HepG2 (cell line): ENCODE data around the gene LHFPL2. TPM values are rescaled to one million over a fixed set of nuclear protein-coding genes. Genes with fewer than 3 reads are reported as not detected.

Experiments
- ATAC-seq: fragments of 200-7000 bp; cut with Tn5 transposase; 3 replicates; pipeline ENCODE4 v1.9.1; 2020; ENCODE audit warnings: mild to moderate bottlenecking, moderate library complexity
- BruUV-seq: library from RNA; stranded (reverse); fragments of 400-500 nt; replicated peaks from 2 replicates; lab custom pipeline; 2021; lab: Mats Ljungman, UMichigan
- CTCF ChIA-PET: fragments of 300-600 bp; formaldehyde crosslinking; extraction: SDS; loops from one replicate; lab custom pipeline; 2021; ENCODE audit warnings: low total read pairs, inconsistent platforms, low intra/inter-chr PET ratio; lab: Yijun Ruan, JAX
- POLR2A ChIA-PET: fragments of 350-600 bp; sonication (Branson Sonifier 250); formaldehyde crosslinking; loops from one replicate; lab custom pipeline; 2020; ENCODE audit warnings: antibody characterized with exemption, inconsistent platforms; lab: Yijun Ruan, JAX
- DNase-seq: peaks from one replicate; pipeline ENCODE4 v3.0.0-alpha.2; 2015; ENCODE audit warnings: low spot score
- FAIRE-seq: peaks from 3 replicates; lab custom pipeline; 2011; peaks lifted over from hg19 to GRCh38; lab: Jason Lieb, UNC
- H2AFZ ChIP-seq: one replicate; pipeline ENCODE4 v1.6.1; 2011; ENCODE audit warnings: low read length, inconsistent platforms
- H3K27ac ChIP-seq: fragments of 300-600 bp; 3 replicates; pipeline ENCODE4 v1.8.0; 2011; ENCODE audit warnings: mixed run types, mild to moderate bottlenecking, mixed read lengths, low read length, inconsistent platforms; ENCODE audit not compliant: insufficient read depth; ENCODE audit errors: extremely low read length
- H3K27me3 ChIP-seq, 2 experiments: fragments of 200-600 bp in 1 of 2; 2 replicates in 1 of 2; 3 replicates in 1 of 2; pipeline versions ENCODE4 v1.6.0 to v1.8.0; 2011; ENCODE audit warnings: low read length in 2 of 2, mild to moderate bottlenecking in 2 of 2, moderate library complexity in 2 of 2, inconsistent platforms in 1 of 2; ENCODE audit not compliant: insufficient read depth in 2 of 2, control insufficient read depth in 1 of 2
- H3K36me3 ChIP-seq, 2 experiments: fragments of 200-600 bp in 1 of 2; replicated peaks in 1 of 2; 2 replicates in 1 of 2; 3 replicates in 1 of 2; pipeline versions ENCODE4 v1.5.1 to v1.8.0; 2011; ENCODE audit warnings: low read length in 2 of 2, inconsistent platforms in 1 of 2; ENCODE audit not compliant: insufficient read depth in 2 of 2, control insufficient read depth in 1 of 2
- H3K4me1 ChIP-seq: 2 replicates; pipeline ENCODE4 v1.5.1; 2012; ENCODE audit warnings: low read length, inconsistent platforms; ENCODE audit not compliant: insufficient read depth
- H3K4me2 ChIP-seq: 2 replicates; pipeline ENCODE4 v1.6.0; 2011; ENCODE audit warnings: low read depth, low read length, inconsistent platforms
- H3K4me3 ChIP-seq, 3 experiments: fragments of 200-600 bp in 1 of 3; sonication (generic), shearing (Covaris generic) in 1 of 3; replicated peaks in 1 of 3; 2 replicates each; pipeline ENCODE4 v1.5.1; 2011 to 2016; ENCODE audit warnings: low read length in 3 of 3, inconsistent platforms in 2 of 3, low read depth in 2 of 3, mild to moderate bottlenecking in 2 of 3, control low read depth in 1 of 3, mixed read lengths in 1 of 3; ENCODE audit not compliant: insufficient read depth in 1 of 3
- H3K79me2 ChIP-seq: one replicate; pipeline ENCODE4 v1.6.1; 2011; ENCODE audit warnings: low read length, inconsistent platforms; ENCODE audit not compliant: insufficient read depth
- H3K9ac ChIP-seq: 2 replicates; pipeline ENCODE4 v1.6.0; 2011; ENCODE audit warnings: mild to moderate bottlenecking, low read depth, low read length, inconsistent platforms; ENCODE audit not compliant: insufficient read depth
- H3K9me3 ChIP-seq: 2 replicates; pipeline ENCODE4 v1.5.1; 2012; ENCODE audit warnings: mild to moderate bottlenecking, low read length
- H4K20me1 ChIP-seq: 2 replicates; pipeline ENCODE4 v1.6.0; 2011; ENCODE audit warnings: inconsistent platforms, mild to moderate bottlenecking, low read length, moderate library complexity; ENCODE audit not compliant: insufficient read depth
- ATAD3A ChIP-seq: sonication (generic); formaldehyde crosslinking; IDR thresholded peaks from 2 replicates; pipeline ENCODE4 v1.4.0; 2020; ENCODE audit warnings: missing genetic modification reagents
- ATF1 ChIP-seq: IDR thresholded peaks from 2 replicates; pipeline ENCODE4 v1.6.1; 2016; ENCODE audit warnings: mild to moderate bottlenecking, control low read depth
- HNRNPL ChIP-seq: fragments of 200-400 bp; formaldehyde crosslinking; IDR thresholded peaks from 2 replicates; pipeline ENCODE4 v1.6.1; 2017; ENCODE audit warnings: mild to moderate bottlenecking, low read depth, low read length
- ISL2 ChIP-seq: sonication (generic); formaldehyde crosslinking; IDR thresholded peaks from 2 replicates; pipeline ENCODE4 v1.5.0; 2020; ENCODE audit warnings: missing genetic modification reagents
- LCORL ChIP-seq, 2 experiments: fragments of 450-650 bp in 1 of 2; sonication (generic) in 1 of 2; formaldehyde crosslinking in 1 of 2; IDR thresholded peaks; 2 replicates each; pipeline versions ENCODE4 v1.5.0 to v1.6.1; 2017 to 2020; ENCODE audit warnings: antibody characterized with exemption in 1 of 2, missing genetic modification reagents in 1 of 2
- MZF1 ChIP-seq: sonication (generic); formaldehyde crosslinking; IDR thresholded peaks from 2 replicates; pipeline ENCODE4 v1.8.1; 2023; ENCODE audit warnings: mild to moderate bottlenecking, missing genetic modification reagents, borderline replicate concordance
- NR2F1 ChIP-seq, 2 experiments: fragments of 450-650 bp in 1 of 2; formaldehyde crosslinking in 1 of 2; IDR thresholded peaks; 2 replicates each; pipeline versions ENCODE4 v1.5.0 to v1.6.1; 2016 to 2020; ENCODE audit warnings: mild to moderate bottlenecking in 1 of 2, missing compliant biosample characterization in 1 of 2, missing genetic modification reagents in 1 of 2, moderate library complexity in 1 of 2
- SMC3 ChIP-seq: IDR thresholded peaks from 2 replicates; pipeline ENCODE4 v1.6.1; 2011; ENCODE audit warnings: low read length, improper control_type of control experiment
- ZBTB38 ChIP-seq: sonication (generic); formaldehyde crosslinking; IDR thresholded peaks from 2 replicates; pipeline ENCODE4 v1.5.1; 2020; ENCODE audit warnings: mild to moderate bottlenecking, missing genetic modification reagents
- ZNF337 ChIP-seq: sonication (generic); formaldehyde crosslinking; IDR thresholded peaks from 2 replicates; pipeline ENCODE4 v1.5.1; 2020; ENCODE audit warnings: missing genetic modification reagents, low read depth, mild to moderate bottlenecking, borderline replicate concordance
- ZNF451 ChIP-seq: sonication (generic); formaldehyde crosslinking; IDR thresholded peaks from 2 replicates; pipeline ENCODE4 v1.5.0; 2020; ENCODE audit warnings: mild to moderate bottlenecking, missing genetic modification reagents
- WGBS: methylation state at CpG from one replicate; pipeline ENCODE4 v1.1.6; 2017; ENCODE audit warnings: low lambda C conversion rate; 5-methylcytosine and 5-hydroxymethylcytosine counted together
- in situ Hi-C: cut with HindIII; loops from 2 replicates; pipeline ENCODE4 v1.10.0; 2017; ENCODE audit warnings: low pct_unique_long_range_greater_than_20kb; ENCODE audit not compliant: extremely low pct_ligation_motif_present
- intact Hi-C: fragments of 100-400 bp; cut with micrococcal nuclease; formaldehyde crosslinking; loops from one replicate; pipeline ENCODE4 v1.10.0; 2022; ENCODE audit not compliant: unreplicated experiment
- polyA plus RNA-seq, 8 experiments: library from polyadenylated mRNA; depleted of rRNA in 3 of 8; stranded (reverse) in 7 of 8; unstranded in 1 of 8; fragments of >200 nt; fragmentation: Illumina TruSeq in 4 of 8; extraction: Trizol in 4 of 8; gene quantifications; 2 replicates each; pipeline versions ENCODE4 v1.2.1 to v1.2.3, GENCODE V29; 2011 to 2016; ENCODE audit warnings: low read depth in 4 of 8, missing spikeins in 1 of 8, mixed read lengths in 1 of 8; ENCODE audit not compliant: insufficient read depth in 1 of 8
- total RNA-seq, 5 experiments: library from RNA; depleted of rRNA; stranded (reverse); fragments of >200 nt; fragmentation: Illumina TruSeq; extraction: Trizol; gene quantifications; 2 replicates each; pipeline ENCODE4 v1.2.3, GENCODE V29; 2016; ENCODE audit warnings: low read depth in 1 of 5
- TF ChIP-seq, protein P1 (sequence below): sonication (generic); formaldehyde crosslinking; IDR thresholded peaks from 2 replicates; pipeline ENCODE4 v1.4.0; 2020; ENCODE audit warnings: missing genetic modification reagents, mild to moderate bottlenecking, borderline replicate concordance

The LHFPL2 gene
- total and polyA plus RNA-seq, 2 of the 13 experiments (the other 11 are each of a cell fraction or from before 2014, with no cell fraction given) = 6.0 to 20.0 TPM

DNA sequence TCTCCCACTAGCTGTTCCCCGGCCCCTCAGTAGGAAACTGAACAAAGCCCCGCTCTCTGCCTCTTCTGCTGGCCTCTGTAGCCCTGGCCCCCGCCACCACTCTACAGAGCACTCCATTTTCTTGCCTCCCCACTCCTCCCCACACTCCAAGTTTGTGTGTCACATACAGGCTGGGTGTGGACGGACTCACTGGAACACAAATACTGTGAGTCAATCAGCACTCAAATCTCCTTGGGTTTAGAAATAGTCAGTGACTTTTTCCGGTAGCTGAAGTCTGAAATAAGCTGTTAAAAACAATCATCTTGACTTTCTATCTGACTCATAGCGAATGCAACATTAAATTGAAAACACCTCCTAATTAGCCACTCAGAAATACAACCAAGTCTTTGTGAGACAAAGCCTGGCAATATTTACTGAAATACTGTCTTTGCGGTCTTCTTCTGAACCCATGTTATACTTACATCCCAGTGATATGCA is 122.5 kb downstream of the LHFPL2 start:
- Histone ChIP-seq H3K36me3 (peaks cover 0 to 4% of the 10 kb centered on the region in 2 experiments; a peak in 2 of 5 replicates), H3K4me1 (peaks cover 28% of the 10 kb centered on the region), H3K4me2 (no peak overlapping the region), H3K9me3 (no peaks in the 10 kb centered on the region), H3K4me3 (no peak overlapping the region), H4K20me1 (no peaks in the 10 kb centered on the region), H3K27ac (no peak overlapping the region), H3K79me2 (peaks cover 5% of the 10 kb centered on the region), H3K9ac (no peak overlapping the region), H3K27me3 (no peaks in the 10 kb centered on the region), H2AFZ (no peak overlapping the region)
- CTCF ChIA-PET = no interaction called here
- ATAC-seq (no peak), DNase-seq (no peak), FAIRE-seq (no peak)
- in situ Hi-C loops = no loop called here
- TF ChIP-seq LCORL (IDR thresholded peaks at IDR 0.05) (no peak), LCORL (CRISPR knock-in tag; IDR thresholded peaks at IDR 0.05) (no peak), ZNF451 (CRISPR knock-in tag) (no peak), ISL2 (CRISPR knock-in tag) (no peak), MZF1 (CRISPR knock-in tag) (no peak), HNRNPL (no peak), NR2F1 (CRISPR knock-in tag; IDR thresholded peaks at IDR 0.05) (no peak), ZNF337 (CRISPR knock-in tag) (no peak), SMC3 (no peak), ZBTB38 (no peak), ATF1 (no peak), ATAD3A (CRISPR knock-in tag) (no peak)
- TF ChIP-seq, protein P1, sequence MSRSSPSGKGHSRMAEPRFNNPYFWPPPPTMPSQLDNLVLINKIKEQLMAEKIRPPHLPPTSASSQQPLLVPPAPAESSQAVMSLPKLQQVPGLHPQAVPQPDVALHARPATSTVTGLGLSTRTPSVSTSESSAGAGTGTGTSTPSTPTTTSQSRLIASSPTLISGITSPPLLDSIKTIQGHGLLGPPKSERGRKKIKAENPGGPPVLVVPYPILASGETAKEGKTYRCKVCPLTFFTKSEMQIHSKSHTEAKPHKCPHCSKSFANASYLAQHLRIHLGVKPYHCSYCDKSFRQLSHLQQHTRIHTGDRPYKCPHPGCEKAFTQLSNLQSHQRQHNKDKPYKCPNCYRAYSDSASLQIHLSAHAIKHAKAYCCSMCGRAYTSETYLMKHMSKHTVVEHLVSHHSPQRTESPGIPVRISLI (CRISPR knock-in tag) = no peak
- 95% methylated on average over 7 of the region's 7 CpGs for WGBS
- POLR2A ChIA-PET = no interaction called here
- BruUV-seq = no TSS peak
- intact Hi-C loops = no loop called here
